DND-41 (cell line): ENCODE measurements around the gene PEX5L.

Experiments
- ATAC-seq: fragments of 200-7000 bp; cut with Tn5 transposase; 3 replicates; pipeline ENCODE4 v1.9.1; 2021; ENCODE audit warnings: low read depth; ENCODE audit not compliant: insufficient read depth
- DNase-seq: peaks from one replicate; pipeline ENCODE4 v3.0.0-alpha.2; 2020
- H2AFZ ChIP-seq: 2 replicates; pipeline ENCODE4 v1.6.0; 2012; ENCODE audit warnings: low read depth, low read length
- H3K27ac ChIP-seq: 2 replicates; pipeline ENCODE4 v1.5.1; 2012; ENCODE audit warnings: low read length, inconsistent platforms
- H3K27me3 ChIP-seq: fragments of 200-600 bp; sonication (generic); 2 replicates; pipeline ENCODE4 v1.6.0; 2012; ENCODE audit warnings: low read length, mild to moderate bottlenecking, inconsistent platforms; ENCODE audit not compliant: insufficient read depth, poor library complexity
- H3K36me3 ChIP-seq: 2 replicates; pipeline ENCODE4 v1.5.1; 2012; ENCODE audit warnings: low read length, inconsistent platforms; ENCODE audit not compliant: insufficient read depth
- H3K4me1 ChIP-seq: 2 replicates; pipeline ENCODE4 v1.5.1; 2012; ENCODE audit warnings: mild to moderate bottlenecking, low read length; ENCODE audit not compliant: insufficient read depth
- H3K4me2 ChIP-seq: 2 replicates; pipeline ENCODE4 v1.6.0; 2012; ENCODE audit warnings: mild to moderate bottlenecking, moderate library complexity, low read length, inconsistent platforms; ENCODE audit not compliant: insufficient read depth
- H3K4me3 ChIP-seq, 2 experiments: fragments of 200-600 bp in 1 of 2; shearing (Covaris generic) in 1 of 2; 2 replicates each; pipeline ENCODE4 v1.5.1; 2012 to 2016; ENCODE audit warnings: inconsistent platforms in 2 of 2, low read length in 2 of 2, mild to moderate bottlenecking in 2 of 2, low read depth in 1 of 2, moderate library complexity in 1 of 2
- H3K79me2 ChIP-seq: 2 replicates; pipeline ENCODE4 v1.6.0; 2012; ENCODE audit warnings: low read length, inconsistent platforms; ENCODE audit not compliant: insufficient read depth
- H3K9ac ChIP-seq: 2 replicates; pipeline ENCODE4 v1.6.0; 2012; ENCODE audit warnings: low read depth, mild to moderate bottlenecking, inconsistent platforms, low read length, moderate library complexity
- H3K9me3 ChIP-seq: 2 replicates; pipeline ENCODE4 v1.5.1; 2012; ENCODE audit warnings: low read length, moderate library complexity, mild to moderate bottlenecking, inconsistent platforms; ENCODE audit not compliant: insufficient read depth, severe bottlenecking
- H4K20me1 ChIP-seq: 2 replicates; pipeline ENCODE4 v1.6.0; 2012; ENCODE audit warnings: low read length; ENCODE audit not compliant: insufficient read depth
- EZH2 ChIP-seq: IDR thresholded peaks from 3 replicates; pipeline ENCODE4 v1.6.1; 2012; ENCODE audit warnings: borderline replicate concordance, low read depth, mild to moderate bottlenecking, moderate library complexity, low read length, inconsistent platforms; ENCODE audit not compliant: severe bottlenecking
- TF ChIP-seq, protein P1 (sequence below): IDR thresholded peaks from 2 replicates; pipeline ENCODE4 v1.5.1; 2012; ENCODE audit warnings: borderline replicate concordance, low read length, moderate library complexity, mild to moderate bottlenecking; ENCODE audit not compliant: poor library complexity, severe bottlenecking; ENCODE audit errors: extremely low read depth

The PEX5L gene

DNA sequence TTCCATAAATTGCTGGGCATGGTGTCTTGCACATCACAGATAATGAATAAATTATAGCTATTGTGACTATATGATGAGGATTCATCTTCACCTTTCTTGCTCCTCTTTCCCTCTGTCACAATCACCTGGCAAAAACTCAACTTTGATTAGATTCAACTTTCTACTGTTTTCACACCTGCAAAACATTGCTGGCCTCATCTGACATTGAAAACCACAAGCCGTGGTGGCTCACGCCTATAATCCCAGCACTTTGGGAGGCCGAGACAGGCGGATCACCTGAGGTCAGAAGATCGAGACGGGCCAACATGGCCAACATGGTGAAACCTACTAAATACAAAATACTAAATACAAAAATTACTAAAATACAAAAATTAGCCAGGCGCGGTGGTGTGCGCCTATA is 12.7 kb upstream of the PEX5L start:
- no peaks in the 10 kb centered on the region for H3K9me3 ChIP-seq
- H3K79me2 ChIP-seq, result no peaks in the 10 kb centered on the region
- H3K4me1 ChIP-seq, result peaks cover 11% of the 10 kb centered on the region; the same call in 1 of the 2 replicates
- no peak for ATAC-seq
- peak; percentile 12 for DNase-seq
- H2AFZ ChIP-seq, result no peak overlapping the region
- H3K9ac ChIP-seq, result no peak overlapping the region
- no peak overlapping the region for H3K4me2 ChIP-seq
- no peak overlapping the region for H3K27ac ChIP-seq
- no peak overlapping the region for H3K4me3 ChIP-seq
- no peaks in the 10 kb centered on the region for H3K36me3 ChIP-seq
- TF ChIP-seq, protein P1, sequence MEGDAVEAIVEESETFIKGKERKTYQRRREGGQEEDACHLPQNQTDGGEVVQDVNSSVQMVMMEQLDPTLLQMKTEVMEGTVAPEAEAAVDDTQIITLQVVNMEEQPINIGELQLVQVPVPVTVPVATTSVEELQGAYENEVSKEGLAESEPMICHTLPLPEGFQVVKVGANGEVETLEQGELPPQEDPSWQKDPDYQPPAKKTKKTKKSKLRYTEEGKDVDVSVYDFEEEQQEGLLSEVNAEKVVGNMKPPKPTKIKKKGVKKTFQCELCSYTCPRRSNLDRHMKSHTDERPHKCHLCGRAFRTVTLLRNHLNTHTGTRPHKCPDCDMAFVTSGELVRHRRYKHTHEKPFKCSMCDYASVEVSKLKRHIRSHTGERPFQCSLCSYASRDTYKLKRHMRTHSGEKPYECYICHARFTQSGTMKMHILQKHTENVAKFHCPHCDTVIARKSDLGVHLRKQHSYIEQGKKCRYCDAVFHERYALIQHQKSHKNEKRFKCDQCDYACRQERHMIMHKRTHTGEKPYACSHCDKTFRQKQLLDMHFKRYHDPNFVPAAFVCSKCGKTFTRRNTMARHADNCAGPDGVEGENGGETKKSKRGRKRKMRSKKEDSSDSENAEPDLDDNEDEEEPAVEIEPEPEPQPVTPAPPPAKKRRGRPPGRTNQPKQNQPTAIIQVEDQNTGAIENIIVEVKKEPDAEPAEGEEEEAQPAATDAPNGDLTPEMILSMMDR, result no peak
- TF ChIP-seq EZH2, result no peak
- H3K27me3 ChIP-seq, result no peaks in the 10 kb centered on the region
- H4K20me1 ChIP-seq, result no peaks in the 10 kb centered on the region

DNA sequence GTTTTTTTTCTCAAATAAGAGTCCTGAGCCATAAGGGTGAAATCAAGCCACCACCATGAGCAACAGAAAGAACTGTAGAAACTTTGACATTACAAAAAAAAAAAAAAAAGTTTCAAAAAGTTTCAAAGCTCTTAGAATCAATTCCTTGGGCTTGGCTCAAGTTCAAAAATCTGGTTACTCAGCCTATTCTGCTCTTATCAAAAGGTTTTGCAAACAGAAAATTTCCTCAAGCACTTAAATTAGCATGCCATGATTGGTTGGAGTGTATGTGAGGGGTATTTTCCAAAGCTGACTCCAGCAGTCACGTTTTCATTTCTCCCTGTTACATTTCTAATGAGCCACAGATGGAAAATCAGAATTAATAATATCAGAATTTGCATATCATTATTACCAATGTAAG is 12.1 kb upstream of the PEX5L start:
- no peak for ATAC-seq
- Histone ChIP-seq H2AFZ (no peak overlapping the region), H3K4me1 (peaks cover 11% of the 10 kb centered on the region; the same call in 1 of the 2 replicates), H3K9ac (no peak overlapping the region), H3K27me3 (no peaks in the 10 kb centered on the region), H3K9me3 (no peaks in the 10 kb centered on the region), H4K20me1 (no peaks in the 10 kb centered on the region), H3K79me2 (no peaks in the 10 kb centered on the region), H3K27ac (no peak overlapping the region), H3K4me3 (no peak overlapping the region), H3K36me3 (no peaks in the 10 kb centered on the region), H3K4me2 (no peak overlapping the region)
- DNase-seq, result no peak
- TF ChIP-seq, protein P1, result no peak
- no peak for TF ChIP-seq EZH2

DNA sequence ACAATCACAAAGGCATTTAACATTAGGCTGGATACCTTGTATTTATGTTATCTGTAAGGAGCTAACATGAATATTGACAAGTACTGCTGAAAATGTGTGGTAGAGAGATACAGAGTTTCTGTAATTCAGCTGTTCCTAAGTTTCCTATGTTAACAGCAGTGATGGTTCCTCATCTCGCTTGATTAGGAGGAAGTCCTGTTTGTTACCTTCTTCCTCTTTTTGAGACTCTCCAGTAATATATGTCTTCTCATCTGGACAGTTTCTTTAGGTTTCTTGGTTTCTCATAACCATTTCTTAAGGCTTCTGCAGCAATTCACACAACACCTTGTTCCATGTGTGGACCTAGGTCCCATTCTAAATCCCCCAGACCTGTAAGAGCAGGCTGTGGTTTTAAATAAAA is 11.4 kb upstream of the PEX5L start:
- Histone ChIP-seq H3K27ac (no peak overlapping the region), H3K4me3 (no peak overlapping the region), H3K36me3 (no peaks in the 10 kb centered on the region), H2AFZ (no peak overlapping the region), H3K27me3 (no peaks in the 10 kb centered on the region), H3K9ac (no peak overlapping the region), H3K4me2 (no peak overlapping the region), H4K20me1 (no peaks in the 10 kb centered on the region), H3K4me1 (peaks cover 11% of the 10 kb centered on the region; the same call in 1 of the 2 replicates), H3K79me2 (no peaks in the 10 kb centered on the region), H3K9me3 (no peaks in the 10 kb centered on the region)
- TF ChIP-seq, protein P1, result no peak
- DNase-seq (no peak), ATAC-seq (no peak)

DNA sequence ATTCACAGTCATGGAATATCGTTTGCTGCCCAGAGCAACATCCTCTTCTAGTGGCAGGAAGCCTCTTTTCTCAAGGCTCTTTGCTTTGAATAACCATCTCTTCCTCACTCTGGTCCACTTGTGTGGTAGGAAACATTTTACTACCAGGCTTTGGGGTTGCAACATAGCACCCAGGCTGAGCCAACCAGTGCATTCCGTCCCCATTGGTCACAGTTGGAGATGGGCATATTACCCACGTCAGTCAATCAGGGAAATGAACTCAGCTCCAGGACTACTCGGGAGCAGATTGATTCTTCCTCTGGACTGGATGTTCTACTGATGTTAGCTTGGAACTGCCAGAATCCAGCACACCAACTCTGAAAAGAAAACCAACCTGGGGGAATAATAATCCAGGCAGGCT is 4.2 kb upstream of the PEX5L start:
- Histone ChIP-seq H2AFZ (no peak overlapping the region), H3K9me3 (no peaks in the 10 kb centered on the region), H3K27me3 (no peaks in the 10 kb centered on the region), H3K27ac (no peak overlapping the region), H4K20me1 (no peaks in the 10 kb centered on the region), H3K4me3 (no peak overlapping the region), H3K4me1 (peaks cover 7% of the 10 kb centered on the region), H3K4me2 (no peak overlapping the region), H3K79me2 (peaks cover 6% of the 10 kb centered on the region), H3K36me3 (no peaks in the 10 kb centered on the region), H3K9ac (no peak overlapping the region)
- ATAC-seq (no peak), DNase-seq (no peak)
- TF ChIP-seq, protein P1, result no peak
- no peak for TF ChIP-seq EZH2
